HL-60/S4 treated with phorbol 12-myristate 13-acetate at 8.2 ng/mL for 4 days and 3 days (cell line): ENCODE data around the gene NODAL.

Experiments
- in situ Hi-C: fragments of 300-500 bp; cut with MboI; formaldehyde crosslinking; loops from 2 replicates; pipeline ENCODE4 v1.15.0; 2022; ENCODE audit warnings: low sequenced_read_pairs

The NODAL gene

DNA sequence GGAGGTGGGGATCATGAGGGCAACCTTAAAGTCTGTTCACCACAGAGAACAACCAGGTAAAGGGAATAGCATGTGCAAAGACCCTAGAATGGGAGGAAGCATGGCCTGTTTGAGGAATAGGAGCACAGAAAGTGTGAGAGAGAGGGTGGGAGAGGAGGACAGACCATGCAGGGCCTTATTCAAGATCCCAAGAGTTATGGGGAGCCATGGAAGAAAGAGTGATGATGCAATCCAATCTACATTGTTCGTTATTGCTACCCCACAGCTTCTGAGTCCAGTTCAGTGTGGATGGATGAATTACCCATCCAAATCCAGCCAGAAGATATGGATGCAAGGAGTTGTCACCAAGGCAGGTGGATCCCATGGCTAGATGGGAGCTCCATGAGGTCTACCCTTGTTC lies 45.3 kb downstream of the NODAL start:
- in situ Hi-C loops = no loop called here

DNA sequence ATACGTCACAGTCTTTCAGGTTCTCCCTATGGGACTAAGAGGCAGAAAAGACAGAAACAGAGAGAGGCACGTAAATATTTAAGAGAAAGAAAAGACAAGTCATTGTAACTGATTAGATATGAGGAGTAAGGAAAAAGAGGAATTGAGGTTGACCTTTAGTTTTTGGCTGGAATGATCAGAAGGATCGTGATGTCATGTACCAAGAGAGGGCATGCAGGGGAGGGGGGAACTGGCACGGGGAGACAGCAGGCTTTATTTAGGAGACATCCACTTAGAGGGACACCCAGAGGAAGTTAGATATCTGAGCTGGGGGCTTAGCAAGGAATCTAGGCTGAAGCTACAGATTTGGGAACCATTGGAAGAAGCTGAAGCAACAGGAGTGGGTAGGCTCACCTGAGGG lies 49.8 kb downstream of the NODAL start:
- in situ Hi-C loops = no loop called here
